Nephron (organoid): ENCODE measurements around the gene KCNQ1.

Experiments used
- H3K27ac Mint-ChIP-seq, 3 experiments: 2 replicates each; pipeline ENCODE4 v1.8.0; 2020; ENCODE audit warnings: mixed read lengths in 3 of 3, mild to moderate bottlenecking in 2 of 3, moderate library complexity in 1 of 3
- H3K27me3 Mint-ChIP-seq: 2 replicates; pipeline ENCODE4 v1.8.0; 2021; ENCODE audit warnings: low read depth, mild to moderate bottlenecking, moderate library complexity, mixed read lengths
- H3K36me3 Mint-ChIP-seq: 2 replicates; pipeline ENCODE4 v1.8.0; 2020; ENCODE audit warnings: low read depth, mixed read lengths
- H3K4me1 Mint-ChIP-seq: 2 replicates; pipeline ENCODE4 v1.8.0; 2020; ENCODE audit warnings: mixed read lengths
- H3K4me3 Mint-ChIP-seq, 3 experiments: 2 replicates each; pipeline ENCODE4 v1.8.0; 2020; ENCODE audit warnings: mild to moderate bottlenecking in 3 of 3, mixed read lengths in 3 of 3, moderate library complexity in 2 of 3
- H3K9me3 Mint-ChIP-seq: 2 replicates; pipeline ENCODE4 v1.8.0; 2020; ENCODE audit warnings: mixed read lengths
- CTCF ChIP-seq, 3 experiments: fragments of 200-600 bp; sonication (generic); IDR thresholded peaks; one replicate each; pipeline ENCODE4 v1.5.0; 2021; ENCODE audit warnings: antibody characterized with exemption in 3 of 3; ENCODE audit not compliant: unreplicated experiment in 3 of 3

KCNQ1 gene

GRCh38 chr11:2450321-2451041 is 5.7 kb downstream of the KCNQ1 start:
- Mint-ChIP-seq H3K27me3 (peaks cover 38% of the 10 kb centered on the region), H3K4me1 (peaks cover 12% of the 10 kb centered on the region), H3K9me3 (peaks cover 3% of the 10 kb centered on the region), H3K36me3 (no peaks in the 10 kb centered on the region), H3K27ac (no peak overlapping the region), H3K4me3 (no peak overlapping the region)
- TF ChIP-seq CTCF (IDR thresholded peaks at IDR 0.05; ENCODE audit: unreplicated experiment in 3 of 3), result no peak

- TF ChIP-seq CTCF (IDR thresholded peaks at IDR 0.05; ENCODE audit: unreplicated experiment in 3 of 3), result no peak
- Mint-ChIP-seq H3K4me1 (peaks cover 12% of the 10 kb centered on the region), H3K9me3 (peaks cover 5% of the 10 kb centered on the region)
Observed at GRCh38 chr11:2451336-2451735, 6.5 kb downstream of the KCNQ1 start.

DNA sequence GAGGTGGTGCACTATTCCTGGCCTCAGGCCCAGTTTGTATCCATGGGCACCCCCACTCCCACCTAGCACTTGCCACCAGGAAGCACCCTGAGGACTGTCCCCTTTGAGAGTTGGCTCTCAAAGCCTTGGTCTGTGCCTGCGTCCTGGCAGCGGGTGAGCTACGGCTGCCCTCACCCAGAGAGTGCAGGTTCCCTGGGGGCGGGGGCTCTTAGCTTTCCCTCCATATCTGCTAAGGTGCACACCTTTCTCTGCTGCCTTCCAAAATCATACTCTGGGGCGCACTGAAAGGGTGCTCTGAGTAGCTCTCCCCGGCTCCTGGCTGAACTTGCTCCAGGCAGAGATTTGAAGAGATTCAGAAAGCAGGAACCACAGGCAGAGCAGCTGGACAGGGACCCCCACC is 7.1 kb downstream of the KCNQ1 start:
- H3K27ac Mint-ChIP-seq, result peak overlapping the region in 2 of 3 experiments; percentile 73 to 87

More at GRCh38 chr11:2451336-2451735, 6.5 kb downstream of the KCNQ1 start:
- Mint-ChIP-seq H3K27me3 (peaks cover 32% of the 10 kb centered on the region), H3K36me3 (no peaks in the 10 kb centered on the region), H3K27ac (no peak overlapping the region), H3K4me3 (no peak overlapping the region)

DNA sequence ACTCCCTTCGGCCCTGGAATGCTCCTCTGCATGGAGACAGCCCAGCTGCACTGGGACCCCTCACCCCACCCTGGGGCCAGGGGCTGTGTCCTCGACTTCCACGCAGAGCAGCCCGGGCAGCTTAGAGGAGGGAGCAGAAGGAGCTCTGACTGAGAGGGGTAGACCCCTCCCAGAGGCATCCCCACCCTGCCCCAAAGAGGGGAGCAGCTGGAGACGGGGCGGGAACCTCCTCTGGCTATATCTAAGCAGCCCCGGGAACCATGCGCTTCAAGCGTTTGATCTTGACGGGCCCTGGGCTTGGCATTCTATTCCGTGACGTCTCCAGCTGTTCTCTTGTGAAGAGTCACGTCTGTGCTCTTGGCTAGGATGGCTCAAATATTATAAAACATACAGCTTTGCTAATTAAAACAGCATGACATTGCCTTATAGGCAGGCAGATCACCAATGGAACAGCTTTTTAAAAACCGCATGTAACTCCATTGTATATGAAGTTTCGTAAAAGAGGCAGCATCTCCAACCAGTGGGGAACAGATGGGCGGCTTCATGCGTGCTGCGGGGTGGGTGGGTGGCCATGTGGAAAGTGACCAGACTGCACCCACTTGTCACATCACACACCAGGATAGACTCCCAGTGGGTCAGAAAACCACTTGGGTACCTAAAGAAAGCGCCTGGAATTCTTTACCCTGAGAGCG is 7.7 kb downstream of the KCNQ1 start:
- no peaks in the 10 kb centered on the region for H3K36me3 Mint-ChIP-seq
- peaks cover 5% of the 10 kb centered on the region for H3K9me3 Mint-ChIP-seq
- TF ChIP-seq CTCF (IDR thresholded peaks at IDR 0.05; ENCODE audit: unreplicated experiment in 3 of 3), result no peak
- H3K4me3 Mint-ChIP-seq, result peak overlapping the region in 1 of 3 experiments; percentile 48
- peak overlapping the region; percentile 16 to 87 (median 73) for H3K27ac Mint-ChIP-seq
- H3K27me3 Mint-ChIP-seq, result peaks cover 22% of the 10 kb centered on the region
- H3K4me1 Mint-ChIP-seq, result peaks cover 12% of the 10 kb centered on the region

More for the DNA sequence above, 7.1 kb downstream of the KCNQ1 start:
- Mint-ChIP-seq H3K4me1 (peaks cover 12% of the 10 kb centered on the region), H3K36me3 (no peaks in the 10 kb centered on the region), H3K9me3 (peaks cover 5% of the 10 kb centered on the region), H3K27me3 (peaks cover 28% of the 10 kb centered on the region), H3K4me3 (no peak overlapping the region)
- TF ChIP-seq CTCF (IDR thresholded peaks at IDR 0.05; ENCODE audit: unreplicated experiment in 3 of 3), result no peak

GRCh38 chr11:2453436-2453835 is 8.6 kb downstream of the KCNQ1 start:
- Mint-ChIP-seq H3K4me3 (no peak overlapping the region), H3K27me3 (peaks cover 13% of the 10 kb centered on the region), H3K9me3 (peaks cover 5% of the 10 kb centered on the region), H3K27ac (no peak overlapping the region), H3K36me3 (no peaks in the 10 kb centered on the region), H3K4me1 (peaks cover 12% of the 10 kb centered on the region)
- no peak for TF ChIP-seq CTCF (IDR thresholded peaks at IDR 0.05; ENCODE audit: unreplicated experiment in 3 of 3)
